Measurements from ENCODE around the gene EFNA3. TPM values are rescaled to one million over a fixed set of nuclear protein-coding genes. Genes with fewer than 3 reads are reported as not detected.

EFNA3 gene
- total RNA-seq, 4 donors from 2014 or later = 20.0 to 25.8 (median 21.1) TPM

- Histone ChIP-seq H3K36me3 (no peaks in the 10 kb centered on the region), H3K27ac (peak overlapping the region in 3 of 4 donors; percentile 79 to 90 (median 82)), H3K4me1 (peaks cover 61 to 74% (median 64%) of the 10 kb centered on the region in 3 donors), H3K4me3 (peak overlapping the region; percentile 61 to 71 (median 64)), H3K27me3 (peaks cover 0 to 59% (median 20%) of the 10 kb centered on the region in 4 donors), H3K9me3 (no peaks in the 10 kb centered on the region)
- DNase-seq = no peak
- TF ChIP-seq, protein P1, sequence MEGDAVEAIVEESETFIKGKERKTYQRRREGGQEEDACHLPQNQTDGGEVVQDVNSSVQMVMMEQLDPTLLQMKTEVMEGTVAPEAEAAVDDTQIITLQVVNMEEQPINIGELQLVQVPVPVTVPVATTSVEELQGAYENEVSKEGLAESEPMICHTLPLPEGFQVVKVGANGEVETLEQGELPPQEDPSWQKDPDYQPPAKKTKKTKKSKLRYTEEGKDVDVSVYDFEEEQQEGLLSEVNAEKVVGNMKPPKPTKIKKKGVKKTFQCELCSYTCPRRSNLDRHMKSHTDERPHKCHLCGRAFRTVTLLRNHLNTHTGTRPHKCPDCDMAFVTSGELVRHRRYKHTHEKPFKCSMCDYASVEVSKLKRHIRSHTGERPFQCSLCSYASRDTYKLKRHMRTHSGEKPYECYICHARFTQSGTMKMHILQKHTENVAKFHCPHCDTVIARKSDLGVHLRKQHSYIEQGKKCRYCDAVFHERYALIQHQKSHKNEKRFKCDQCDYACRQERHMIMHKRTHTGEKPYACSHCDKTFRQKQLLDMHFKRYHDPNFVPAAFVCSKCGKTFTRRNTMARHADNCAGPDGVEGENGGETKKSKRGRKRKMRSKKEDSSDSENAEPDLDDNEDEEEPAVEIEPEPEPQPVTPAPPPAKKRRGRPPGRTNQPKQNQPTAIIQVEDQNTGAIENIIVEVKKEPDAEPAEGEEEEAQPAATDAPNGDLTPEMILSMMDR (IDR thresholded peaks at IDR 0.05) = no peak
- TF ChIP-seq POLR2A (IDR thresholded peaks at IDR 0.05) = no peak
- 0 to 2% methylated on average over 9 to 28 of the region's 67 CpGs for WGBS, 2 donors
- intact Hi-C loops (cut with DNase I) = no loop called here
These were observed 1.1 kb downstream of the EFNA3 start for GRCh38 chr1:155079487-155080311.

GRCh38 chr1:155080312-155081228 lies 1.9 kb downstream of the EFNA3 start:
- Histone ChIP-seq H3K36me3 (no peaks in the 10 kb centered on the region), H3K4me1 (peaks cover 63 to 77% (median 66%) of the 10 kb centered on the region in 3 donors), H3K27ac (peak overlapping the region in 3 of 4 donors; percentile 79 to 90 (median 82)), H3K4me3 (peak overlapping the region; percentile 61 to 71 (median 64)), H3K27me3 (peaks cover 0 to 59% (median 20%) of the 10 kb centered on the region in 4 donors), H3K9me3 (no peaks in the 10 kb centered on the region)
- WGBS, 2 donors = 14% methylated on average over 3 of the region's 71 CpGs; no CpG with 5 or more reads in 1 of the 2 donors
- no peak for TF ChIP-seq POLR2A (IDR thresholded peaks at IDR 0.05)
- TF ChIP-seq, protein P1 (IDR thresholded peaks at IDR 0.05) = no peak
- no peak for DNase-seq
- intact Hi-C loops (cut with DNase I) = no loop called here

DNA sequence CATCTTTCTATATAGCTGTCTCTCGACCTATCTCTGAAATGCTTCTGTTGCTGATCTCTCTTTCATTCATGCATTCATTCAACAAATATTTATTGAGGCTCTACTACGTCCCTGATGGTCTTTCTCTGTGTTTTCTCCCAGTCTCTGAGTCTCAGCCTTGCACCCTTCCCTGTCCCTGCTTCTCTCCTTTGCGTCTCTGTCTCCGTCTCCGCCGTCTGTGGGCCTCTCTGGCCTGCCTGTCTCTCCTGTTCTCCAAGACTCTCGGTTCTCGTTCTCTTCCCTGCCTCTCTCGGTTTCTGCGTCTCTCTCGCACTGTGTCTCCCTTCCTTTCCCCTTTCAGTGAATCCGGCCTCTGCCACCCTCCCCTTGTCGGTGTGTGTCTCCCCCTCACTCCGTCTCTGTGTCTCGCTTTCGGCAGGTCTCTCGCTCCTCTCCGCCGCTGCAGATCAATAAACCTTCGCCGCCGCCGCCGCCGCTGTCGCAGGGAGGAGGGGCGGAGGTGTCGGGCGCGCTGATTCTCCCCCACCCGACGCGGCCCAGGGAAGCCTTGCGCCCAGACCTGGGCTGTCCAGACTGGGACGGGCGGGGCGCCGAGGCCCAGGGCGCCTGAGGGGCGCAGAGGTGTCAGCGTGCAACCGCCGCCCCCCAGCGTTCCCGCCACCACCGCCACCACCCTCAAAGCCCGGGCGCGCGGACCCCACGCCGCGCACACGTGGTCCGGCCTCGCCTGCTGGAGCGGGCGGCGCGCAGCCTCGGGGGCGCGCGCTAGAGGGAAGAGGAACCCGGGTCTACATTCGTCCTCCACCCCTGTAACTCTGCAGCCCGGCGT lies 3.0 kb downstream of the EFNA3 start:
- Histone ChIP-seq H3K9me3 (no peaks in the 10 kb centered on the region), H3K27ac (peak overlapping the region; percentile 90 to 97 (median 96)), H3K36me3 (peaks cover 0 to 4% (median 0%) of the 10 kb centered on the region in 3 donors), H3K27me3 (peaks cover 0 to 59% (median 20%) of the 10 kb centered on the region in 4 donors), H3K4me1 (peaks cover 72 to 88% (median 72%) of the 10 kb centered on the region in 3 donors), H3K4me3 (peak overlapping the region; percentile 15 to 71 (median 50))
- intact Hi-C loops (cut with DNase I) = no loop called here
- 2 to 7% methylated on average over 18 to 33 of the region's 68 CpGs for WGBS, 2 donors
- no peak for DNase-seq
- TF ChIP-seq POLR2A (IDR thresholded peaks at IDR 0.05) = no peak
- TF ChIP-seq, protein P1 (IDR thresholded peaks at IDR 0.05) = no peak

- intact Hi-C loops (cut with DNase I) = no loop called here
- Histone ChIP-seq H3K9me3 (no peaks in the 10 kb centered on the region), H3K27me3 (peaks cover 0 to 59% (median 20%) of the 10 kb centered on the region in 4 donors), H3K36me3 (peaks cover 0 to 8% (median 0%) of the 10 kb centered on the region in 3 donors), H3K27ac (peak overlapping the region; percentile 90 to 97 (median 96)), H3K4me3 (peak overlapping the region; percentile 15 to 71 (median 50)), H3K4me1 (peaks cover 72 to 88% (median 72%) of the 10 kb centered on the region in 3 donors)
- DNase-seq = no peak
- TF ChIP-seq, protein P1 (IDR thresholded peaks at IDR 0.05) = no peak
- no peak for TF ChIP-seq POLR2A (IDR thresholded peaks at IDR 0.05)
- WGBS, 2 donors = 2 to 3% methylated on average over 10 to 23 of the region's 36 CpGs
These were observed 3.8 kb downstream of the EFNA3 start for GRCh38 chr1:155082301-155083051.
